ENCODE results near the gene LDLRAD3. TPM values are rescaled to one million over a fixed set of nuclear protein-coding genes. Genes with fewer than 3 reads are reported as not detected.

The LDLRAD3 gene
- total and polyA plus RNA-seq, 7 donors: 5.9 to 20.7 (median 12.1) TPM

DNA sequence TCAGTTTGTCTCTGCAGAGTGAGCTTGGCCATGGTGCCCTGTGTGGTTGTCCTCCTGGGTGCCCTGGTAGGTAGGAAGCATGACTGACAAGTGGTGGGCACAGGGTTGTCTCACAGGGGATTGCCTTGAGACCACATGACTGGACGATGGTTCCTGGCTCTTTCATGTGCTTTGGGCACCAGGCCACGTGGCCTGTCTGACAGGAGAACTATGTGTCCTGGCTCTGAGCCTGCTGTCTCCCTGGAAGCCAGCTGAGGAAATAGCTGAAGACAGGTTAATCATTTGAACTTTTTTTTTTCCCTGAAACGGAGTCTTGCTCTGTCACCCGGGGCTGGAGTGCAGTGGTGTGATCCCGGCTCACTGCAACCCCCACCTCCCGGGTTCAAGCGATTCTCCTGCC lies 93.2 kb downstream of the LDLRAD3 start:
- peaks cover 9% of the 10 kb centered on the region for H3K4me1 ChIP-seq
- H3K27me3 ChIP-seq (ENCODE audit: insufficient read depth in 3 of 3, low read length in 2 of 3): no peaks in the 10 kb centered on the region
- no peaks in the 10 kb centered on the region for H3K9me3 ChIP-seq
- WGBS, 3 donors: 33 to 34% (median 34%) methylated on average over 6 to 7 of the region's 7 CpGs
- no peaks in the 10 kb centered on the region for H3K36me3 ChIP-seq (ENCODE audit: insufficient read depth in 1 of 2, low read depth in 1 of 2)
- TF ChIP-seq, protein P1, sequence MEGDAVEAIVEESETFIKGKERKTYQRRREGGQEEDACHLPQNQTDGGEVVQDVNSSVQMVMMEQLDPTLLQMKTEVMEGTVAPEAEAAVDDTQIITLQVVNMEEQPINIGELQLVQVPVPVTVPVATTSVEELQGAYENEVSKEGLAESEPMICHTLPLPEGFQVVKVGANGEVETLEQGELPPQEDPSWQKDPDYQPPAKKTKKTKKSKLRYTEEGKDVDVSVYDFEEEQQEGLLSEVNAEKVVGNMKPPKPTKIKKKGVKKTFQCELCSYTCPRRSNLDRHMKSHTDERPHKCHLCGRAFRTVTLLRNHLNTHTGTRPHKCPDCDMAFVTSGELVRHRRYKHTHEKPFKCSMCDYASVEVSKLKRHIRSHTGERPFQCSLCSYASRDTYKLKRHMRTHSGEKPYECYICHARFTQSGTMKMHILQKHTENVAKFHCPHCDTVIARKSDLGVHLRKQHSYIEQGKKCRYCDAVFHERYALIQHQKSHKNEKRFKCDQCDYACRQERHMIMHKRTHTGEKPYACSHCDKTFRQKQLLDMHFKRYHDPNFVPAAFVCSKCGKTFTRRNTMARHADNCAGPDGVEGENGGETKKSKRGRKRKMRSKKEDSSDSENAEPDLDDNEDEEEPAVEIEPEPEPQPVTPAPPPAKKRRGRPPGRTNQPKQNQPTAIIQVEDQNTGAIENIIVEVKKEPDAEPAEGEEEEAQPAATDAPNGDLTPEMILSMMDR (IDR thresholded peaks at IDR 0.05): no peak
- intact Hi-C loops (cut with DNase I): no loop called here
- peak; percentile 41 to 70 for DNase-seq
- ATAC-seq: peak; percentile 32 to 84 (median 76)
- no peak overlapping the region for H3K27ac ChIP-seq
- H3K4me3 ChIP-seq: no peak overlapping the region

DNA sequence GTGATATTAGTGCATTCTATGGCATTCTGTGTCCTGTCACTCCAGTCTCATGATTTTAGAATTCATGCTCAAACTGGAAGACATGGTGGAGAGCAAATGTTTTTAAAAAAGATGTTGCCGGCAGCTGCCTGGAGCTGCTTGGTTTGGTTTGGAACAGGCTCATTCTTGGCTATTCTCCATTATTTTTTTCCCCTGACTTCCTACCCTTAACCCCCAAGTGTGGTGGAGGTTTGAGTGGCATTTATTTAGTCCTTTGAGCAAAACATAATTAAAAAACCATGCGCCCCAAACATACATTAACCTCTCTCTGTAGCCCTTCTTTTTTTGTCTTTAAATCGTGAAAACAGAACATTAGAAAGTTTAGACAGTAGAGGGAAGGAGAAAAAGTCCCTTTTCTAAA lies 94.7 kb downstream of the LDLRAD3 start:
- no peak overlapping the region for H3K27ac ChIP-seq
- no peaks in the 10 kb centered on the region for H3K9me3 ChIP-seq
- TF ChIP-seq, protein P1 (IDR thresholded peaks at IDR 0.05): no peak
- no peaks in the 10 kb centered on the region for H3K36me3 ChIP-seq (ENCODE audit: insufficient read depth in 1 of 2, low read depth in 1 of 2)
- no peak for DNase-seq
- H3K4me1 ChIP-seq: peaks cover 9% of the 10 kb centered on the region
- intact Hi-C loops (cut with DNase I): loop anchor here in 1 of 2 donors (2.0 kb wide), 1 partner anchor 92 kb away; no protein-coding TSS in a partner anchor
- no peak overlapping the region for H3K4me3 ChIP-seq
- H3K27me3 ChIP-seq (ENCODE audit: insufficient read depth in 3 of 3, low read length in 2 of 3): no peaks in the 10 kb centered on the region
- no peak for ATAC-seq
- 78 to 88% (median 83%) methylated on average over 3 of the region's 3 CpGs for WGBS, 3 donors

DNA sequence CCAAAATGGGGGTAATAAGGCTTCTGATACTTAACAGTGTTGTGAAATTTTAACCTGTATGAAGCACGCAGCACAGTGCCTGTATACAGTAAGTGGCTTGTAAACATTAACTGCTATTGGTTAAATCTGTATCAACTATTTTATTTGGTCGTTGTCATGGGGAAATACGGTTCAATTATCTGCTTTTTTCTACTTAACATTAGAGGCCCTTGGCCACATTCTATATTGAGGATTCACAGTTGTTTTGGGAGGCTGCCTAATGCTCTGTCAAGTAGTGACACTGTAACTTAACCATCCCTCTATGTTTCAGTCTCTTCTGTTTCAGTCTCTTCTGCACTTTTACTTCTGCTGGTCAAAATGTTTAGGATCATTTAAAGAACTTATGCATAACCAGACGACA lies 95.6 kb downstream of the LDLRAD3 start:
- no peaks in the 10 kb centered on the region for H3K27me3 ChIP-seq (ENCODE audit: insufficient read depth in 3 of 3, low read length in 2 of 3)

DNA sequence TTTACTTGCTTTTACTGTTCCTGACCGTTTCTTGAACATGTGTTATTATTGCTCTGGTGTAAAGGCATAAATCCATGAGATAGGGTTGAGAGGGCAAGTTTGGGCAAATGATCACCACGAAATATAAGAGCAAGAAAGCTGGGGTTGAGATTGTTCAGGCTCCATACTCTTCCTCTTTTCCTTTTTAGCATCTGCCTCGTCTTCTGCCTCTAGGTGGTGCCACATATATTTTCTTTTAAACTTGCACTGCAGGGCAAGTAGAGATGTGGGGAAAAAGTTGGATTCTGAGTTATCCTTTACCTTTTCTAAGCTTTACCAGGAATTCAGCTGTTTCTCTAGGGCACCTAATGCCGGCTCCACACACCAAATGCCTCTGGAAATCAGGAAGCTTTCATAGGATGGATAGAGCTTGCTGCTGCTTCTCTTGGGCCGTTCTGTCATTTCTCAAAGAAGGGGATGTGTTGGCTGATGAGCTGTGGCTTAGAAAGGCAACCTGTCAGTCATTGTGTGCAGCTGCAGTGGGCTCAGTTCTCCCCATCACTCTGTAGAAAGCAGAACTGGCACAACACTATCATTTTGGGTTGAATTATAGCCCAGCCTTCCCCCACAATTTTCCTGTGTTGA lies 98.2 kb downstream of the LDLRAD3 start:
- intact Hi-C loops (cut with DNase I): loop anchor here in 1 of 2 donors (5.0 kb wide), 1 partner anchor 225 kb away; no protein-coding TSS in a partner anchor
- Histone ChIP-seq H3K36me3 (ENCODE audit: insufficient read depth in 1 of 2, low read depth in 1 of 2) (no peaks in the 10 kb centered on the region), H3K4me1 (peaks cover 5% of the 10 kb centered on the region), H3K27ac (no peak overlapping the region), H3K27me3 (ENCODE audit: insufficient read depth in 3 of 3, low read length in 2 of 3) (no peaks in the 10 kb centered on the region), H3K9me3 (no peaks in the 10 kb centered on the region), H3K4me3 (no peak overlapping the region)
- whole genome bisulfite sequencing, 3 donors: 80 to 82% (median 82%) methylated on average over 5 of the region's 5 CpGs
- TF ChIP-seq, protein P1 (IDR thresholded peaks at IDR 0.05): peak; percentile 47
- no peak for DNase-seq
- ATAC-seq: no peak

More for the DNA sequence above, 95.6 kb downstream of the LDLRAD3 start:
- no peak overlapping the region for H3K27ac ChIP-seq
- H3K9me3 ChIP-seq: no peaks in the 10 kb centered on the region
- ATAC-seq (no peak), DNase-seq (no peak)
- H3K4me3 ChIP-seq: no peak overlapping the region
- TF ChIP-seq, protein P1 (IDR thresholded peaks at IDR 0.05): no peak
- 70 to 78% (median 75%) methylated on average over 4 of the region's 4 CpGs for WGBS, 3 donors
- no peaks in the 10 kb centered on the region for H3K36me3 ChIP-seq (ENCODE audit: insufficient read depth in 1 of 2, low read depth in 1 of 2)
- intact Hi-C loops (cut with DNase I): loop anchor here in 1 of 2 donors (2.0 kb wide), 1 partner anchor 91 kb away; no protein-coding TSS in a partner anchor
- peaks cover 9% of the 10 kb centered on the region for H3K4me1 ChIP-seq

All from psoas muscle (tissue), 8 donors.